Activated gamma-delta T cell treated with Interleukin-2 at 50 U/mL for 16 hours (primary cell): ENCODE results near the gene PPP1R9B.

Experiments used
- DNase-seq: peaks from one replicate; pipeline ENCODE4 v3.0.0-alpha.2; 2020

Gene PPP1R9B

DNA sequence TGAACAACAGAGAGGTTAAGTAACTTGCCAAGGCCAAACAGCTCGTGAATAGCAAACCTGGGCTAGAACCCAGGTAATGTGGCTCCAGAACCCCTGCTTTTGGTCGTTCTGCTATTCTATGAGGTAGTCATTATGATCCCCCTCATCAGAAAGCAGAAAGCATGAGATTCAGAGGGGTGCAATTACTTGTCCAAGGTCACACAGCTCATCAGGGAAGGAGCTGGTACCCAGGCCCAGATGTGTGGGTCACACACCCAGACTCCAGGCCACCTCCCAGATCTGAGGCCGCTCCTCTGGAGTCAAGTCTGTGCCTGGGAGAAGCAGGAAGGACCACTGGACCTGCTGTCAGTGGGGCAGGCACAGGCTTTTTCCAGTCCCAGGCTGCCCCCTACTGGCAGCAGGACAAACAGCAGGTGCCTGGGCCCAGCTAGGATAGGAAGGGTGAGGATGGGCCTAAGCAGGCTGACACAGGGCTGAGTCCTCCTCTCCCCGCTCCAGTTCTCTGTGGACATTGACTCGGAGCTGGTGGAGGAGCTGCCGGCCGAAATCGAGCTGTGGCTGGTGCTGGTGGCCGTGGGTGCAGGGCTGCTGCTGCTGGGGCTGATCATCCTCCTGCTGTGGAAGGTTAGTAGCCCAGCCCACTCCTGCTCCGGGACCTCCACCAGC lies 63.1 kb downstream of the PPP1R9B start:
- peak; percentile 69 for DNase-seq
